CD4-positive, alpha-beta T cell (primary cell): ENCODE results near the gene IGF2BP2. TPM values are rescaled to one million over a fixed set of nuclear protein-coding genes. Genes with fewer than 3 reads are reported as not detected.
"Not testable (repeated sequence)": the region's sequence is repeated elsewhere in the genome, so short reads cannot be mapped to it uniquely, and the experiment has no call there.

Experiments
- ATAC-seq: fragments of 200-7000 bp; cut with Tn5 transposase; one replicate; pipeline ENCODE4 v1.10.0; 2022; ENCODE audit warnings: mild to moderate bottlenecking; ENCODE audit not compliant: poor library complexity
- CTCF ChIA-PET: fragments of 350-600 bp; sonication (Branson Sonifier 250); formaldehyde crosslinking; loops from one replicate; lab custom pipeline; 2021; ENCODE audit warnings: antibody characterized with exemption, inconsistent platforms; lab: Charles Lee
- POLR2A ChIA-PET: fragments of 350-600 bp; sonication (Branson Sonifier 250); formaldehyde crosslinking; loops from one replicate; lab custom pipeline; 2021; ENCODE audit warnings: antibody characterized with exemption, inconsistent platforms; lab: Charles Lee
- DNase-seq, 14 experiments: peaks; one replicate each; pipeline ENCODE4 v3.0.0-alpha.2; 2013 to 2020; ENCODE audit warnings: mixed read lengths in 2 of 14
- H3K27ac ChIP-seq, 2 donors: one replicate each; pipeline versions ENCODE4 v1.5.1 to v1.7.0; 2013; ENCODE audit warnings: low read length in 2 of 2, low read depth in 1 of 2, mild to moderate bottlenecking in 1 of 2
- H3K27me3 ChIP-seq, 2 experiments: 1 replicate in 1 of 2; 2 replicates in 1 of 2; pipeline versions ENCODE4 v1.6.1 to v1.7.0; 2013; ENCODE audit warnings: low read length in 2 of 2, control low read depth in 1 of 2, mild to moderate bottlenecking in 1 of 2, moderate library complexity in 1 of 2; ENCODE audit not compliant: insufficient read depth in 2 of 2, control insufficient read depth in 1 of 2
- H3K36me3 ChIP-seq: one replicate; pipeline ENCODE4 v1.6.1; 2013; ENCODE audit warnings: low read length, control low read depth; ENCODE audit not compliant: insufficient read depth
- H3K4me1 ChIP-seq: one replicate; pipeline ENCODE4 v1.6.1; 2013; ENCODE audit warnings: low read length, control low read depth; ENCODE audit not compliant: insufficient read depth
- H3K4me3 ChIP-seq: one replicate; pipeline ENCODE4 v1.5.1; 2013; ENCODE audit warnings: mild to moderate bottlenecking, low read length, moderate library complexity
- H3K9me3 ChIP-seq, 2 experiments: 1 replicate in 1 of 2; 2 replicates in 1 of 2; pipeline versions ENCODE4 v1.6.1 to v1.7.0; 2013; ENCODE audit warnings: low read length in 2 of 2, mild to moderate bottlenecking in 2 of 2, control low read depth in 1 of 2, moderate library complexity in 1 of 2; ENCODE audit not compliant: control insufficient read depth in 1 of 2, insufficient read depth in 1 of 2
- H3K27ac Mint-ChIP-seq: one replicate; pipeline ENCODE4 v1.8.0; 2020; ENCODE audit warnings: mixed read lengths
- H3K27me3 Mint-ChIP-seq: one replicate; pipeline ENCODE4 v1.8.0; 2021; ENCODE audit warnings: mixed read lengths
- H3K36me3 Mint-ChIP-seq: one replicate; pipeline ENCODE4 v1.8.0; 2021; ENCODE audit warnings: low read depth, mixed read lengths
- H3K4me1 Mint-ChIP-seq: one replicate; pipeline ENCODE4 v1.8.0; 2021; ENCODE audit warnings: low read depth, mixed read lengths
- H3K4me3 Mint-ChIP-seq: one replicate; pipeline ENCODE4 v1.8.0; 2020; ENCODE audit warnings: mild to moderate bottlenecking, mixed read lengths
- H3K9me3 Mint-ChIP-seq: one replicate; pipeline ENCODE4 v1.8.0; 2020; ENCODE audit warnings: mixed read lengths
- CTCF ChIP-seq: fragments of 200-600 bp; IDR thresholded peaks from one replicate; pipeline ENCODE4 v1.8.0; 2022; ENCODE audit warnings: antibody characterized with exemption, mild to moderate bottlenecking
- intact Hi-C, 2 experiments: fragments of 100-400 bp; cut with DNase I in 1 of 2; cut with micrococcal nuclease in 1 of 2; formaldehyde crosslinking; loops; one replicate each; pipeline versions ENCODE4 v1.15.1 to v1.9.0; 2023 to 2025; cut with DNase I, micrococcal nuclease
- total RNA-seq, 174 experiments: library from RNA in 2 of 174; stranded (reverse) in 2 of 174; gene quantifications; one replicate each; pipeline ENCODE4 v1.2.3 and lab custom pipeline; 2021 to 2026

The IGF2BP2 gene
- total RNA-seq, 2 experiments from 2014 or later = 0.25 to 0.50 TPM

- Histone ChIP-seq H3K27ac (no peak overlapping the region), H3K9me3 (no peaks in the 10 kb centered on the region), H3K27me3 (peaks cover 3 to 12% of the 10 kb centered on the region in 2 experiments), H3K4me1 (no peaks in the 10 kb centered on the region), H3K36me3 (no peaks in the 10 kb centered on the region), H3K4me3 (no peak overlapping the region)
- Mint-ChIP-seq H3K27me3 (peaks cover 13% of the 10 kb centered on the region), H3K9me3 (no peaks in the 10 kb centered on the region), H3K27ac (no peak overlapping the region), H3K36me3 (no peaks in the 10 kb centered on the region), H3K4me1 (no peaks in the 10 kb centered on the region), H3K4me3 (no peak overlapping the region)
- TF ChIP-seq CTCF = no peak
- ChIA-PET CTCF (no interaction called here), POLR2A (no interaction called here)
- DNase-seq = no peak
- intact Hi-C loops = no loop called here
- ATAC-seq = no peak
Measured at GRCh38 chr3:185843635-185844034, 18.8 kb upstream of the IGF2BP2 start.

- H3K27me3 Mint-ChIP-seq = peaks cover 17% of the 10 kb centered on the region
- H3K27me3 ChIP-seq = peaks cover 3 to 12% of the 10 kb centered on the region in 2 experiments
- ATAC-seq = no peak
- CTCF ChIA-PET = no interaction called here
- no peaks in the 10 kb centered on the region for H3K4me1 ChIP-seq
- no peaks in the 10 kb centered on the region for H3K4me1 Mint-ChIP-seq
- no peaks in the 10 kb centered on the region for H3K36me3 Mint-ChIP-seq
- H3K4me3 ChIP-seq = no peak overlapping the region
- no peak for DNase-seq
- no peak overlapping the region for H3K27ac Mint-ChIP-seq
- H3K27ac ChIP-seq = no peak overlapping the region
- no peaks in the 10 kb centered on the region for H3K9me3 ChIP-seq
- H3K4me3 Mint-ChIP-seq = no peak overlapping the region
- no peak for TF ChIP-seq CTCF
- intact Hi-C loops = no loop called here
- no peaks in the 10 kb centered on the region for H3K9me3 Mint-ChIP-seq
- H3K36me3 ChIP-seq = no peaks in the 10 kb centered on the region
- POLR2A ChIA-PET = no interaction called here
Measured at GRCh38 chr3:185843126-185843525, 18.3 kb upstream of the IGF2BP2 start.

GRCh38 chr3:185842241-185842640 is 17.4 kb upstream of the IGF2BP2 start:
- no peak for ATAC-seq
- Histone ChIP-seq H3K4me1 (no peaks in the 10 kb centered on the region), H3K4me3 (no peak overlapping the region), H3K27me3 (peaks cover 3 to 7% of the 10 kb centered on the region in 2 experiments), H3K9me3 (no peaks in the 10 kb centered on the region), H3K36me3 (no peaks in the 10 kb centered on the region), H3K27ac (no peak overlapping the region)
- Mint-ChIP-seq H3K9me3 (no peaks in the 10 kb centered on the region), H3K36me3 (no peaks in the 10 kb centered on the region), H3K4me1 (no peaks in the 10 kb centered on the region), H3K4me3 (no peak overlapping the region), H3K27me3 (peaks cover 17% of the 10 kb centered on the region), H3K27ac (no peak overlapping the region)
- no peak for TF ChIP-seq CTCF
- ChIA-PET POLR2A (no interaction called here), CTCF (no interaction called here)
- DNase-seq = no peak
- intact Hi-C loops = no loop called here

- H3K4me1 ChIP-seq, POLR2A ChIA-PET, ATAC-seq, H3K4me3 ChIP-seq, H3K27ac Mint-ChIP-seq, intact Hi-C loops, H3K4me1 Mint-ChIP-seq, H3K9me3 Mint-ChIP-seq, H3K36me3 Mint-ChIP-seq, H3K4me3 Mint-ChIP-seq, DNase-seq, H3K27me3 ChIP-seq, H3K27ac ChIP-seq, H3K36me3 ChIP-seq, CTCF ChIA-PET, H3K9me3 ChIP-seq: not testable (repeated sequence)
- peaks cover 23% of the 10 kb centered on the region for H3K27me3 Mint-ChIP-seq
Measured at GRCh38 chr3:185838417-185838989, 13.7 kb upstream of the IGF2BP2 start.
